H1 (cell line): ENCODE results near the gene CCDC91.

ENCODE experiments used
- BCL11A ChIP-seq, 2 experiments: IDR thresholded peaks; one replicate each; pipeline ENCODE4 v1.6.1; 2011; ENCODE audit warnings: low read depth in 2 of 2, low read length in 2 of 2, mild to moderate bottlenecking in 2 of 2
- CREB1 ChIP-seq: IDR thresholded peaks from 2 replicates; pipeline ENCODE4 v1.6.1; 2012; ENCODE audit warnings: inconsistent platforms
- POLR2A ChIP-seq, 2 experiments: IDR thresholded peaks; 1 replicate in 1 of 2; 2 replicates in 1 of 2; pipeline ENCODE4 v1.6.1; 2011; ENCODE audit warnings: low read depth in 2 of 2, low read length in 2 of 2, mild to moderate bottlenecking in 2 of 2; ENCODE audit errors: control extremely low read depth in 1 of 2
- TAF1 ChIP-seq: IDR thresholded peaks from 2 replicates; pipeline ENCODE4 v1.6.1; 2011; ENCODE audit warnings: mild to moderate bottlenecking, low read depth, low read length
- TF ChIP-seq, protein P1 (sequence below), 3 experiments: IDR thresholded peaks; 1 replicate in 2 of 3; 2 replicates in 1 of 3; pipeline versions ENCODE4 v1.5.1 to v1.6.1; 2011; ENCODE audit warnings: low read length in 3 of 3, mild to moderate bottlenecking in 3 of 3, inconsistent platforms in 2 of 3, low read depth in 1 of 3, moderate library complexity in 1 of 3; ENCODE audit not compliant: insufficient read depth in 1 of 3; ENCODE audit errors: control extremely low read depth in 1 of 3

DNA sequence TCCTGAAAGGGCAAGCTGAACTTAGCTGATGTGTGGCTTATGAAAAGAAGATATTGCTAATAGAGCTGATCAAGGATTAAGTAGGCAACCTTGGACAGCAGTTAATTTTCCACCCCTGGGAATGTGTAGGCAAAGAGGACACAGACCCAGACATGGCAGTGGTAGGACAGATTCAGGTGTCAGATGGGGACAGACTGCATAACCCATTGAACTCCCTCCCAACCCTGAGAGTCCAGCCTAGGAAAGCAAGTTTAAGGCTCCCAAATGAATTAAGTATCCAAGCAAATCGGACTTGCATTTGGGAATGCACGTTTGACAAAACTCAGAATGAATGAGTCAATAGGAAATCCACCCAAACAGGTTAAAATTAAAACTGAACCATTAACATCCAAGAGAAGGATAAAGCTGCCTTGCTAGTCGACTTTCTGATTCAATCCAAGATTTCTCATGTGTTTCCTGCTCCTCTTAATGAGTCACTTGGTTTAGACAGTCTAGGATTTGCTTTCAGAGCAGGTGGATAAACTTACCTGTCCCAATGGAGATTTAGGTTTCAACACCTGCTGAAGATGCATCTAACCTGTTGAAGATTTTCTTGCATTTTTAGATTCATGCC is 385.4 kb downstream of the CCDC91 start:
- TF ChIP-seq CREB1: no peak
- TF ChIP-seq, protein P1, sequence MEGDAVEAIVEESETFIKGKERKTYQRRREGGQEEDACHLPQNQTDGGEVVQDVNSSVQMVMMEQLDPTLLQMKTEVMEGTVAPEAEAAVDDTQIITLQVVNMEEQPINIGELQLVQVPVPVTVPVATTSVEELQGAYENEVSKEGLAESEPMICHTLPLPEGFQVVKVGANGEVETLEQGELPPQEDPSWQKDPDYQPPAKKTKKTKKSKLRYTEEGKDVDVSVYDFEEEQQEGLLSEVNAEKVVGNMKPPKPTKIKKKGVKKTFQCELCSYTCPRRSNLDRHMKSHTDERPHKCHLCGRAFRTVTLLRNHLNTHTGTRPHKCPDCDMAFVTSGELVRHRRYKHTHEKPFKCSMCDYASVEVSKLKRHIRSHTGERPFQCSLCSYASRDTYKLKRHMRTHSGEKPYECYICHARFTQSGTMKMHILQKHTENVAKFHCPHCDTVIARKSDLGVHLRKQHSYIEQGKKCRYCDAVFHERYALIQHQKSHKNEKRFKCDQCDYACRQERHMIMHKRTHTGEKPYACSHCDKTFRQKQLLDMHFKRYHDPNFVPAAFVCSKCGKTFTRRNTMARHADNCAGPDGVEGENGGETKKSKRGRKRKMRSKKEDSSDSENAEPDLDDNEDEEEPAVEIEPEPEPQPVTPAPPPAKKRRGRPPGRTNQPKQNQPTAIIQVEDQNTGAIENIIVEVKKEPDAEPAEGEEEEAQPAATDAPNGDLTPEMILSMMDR (IDR thresholded peaks at IDR 0.05; ENCODE audit: control extremely low read depth in 1 of 3, insufficient read depth in 1 of 3, low read depth in 1 of 3, low read length in 3 of 3): no peak
- no peak for TF ChIP-seq BCL11A (IDR thresholded peaks at IDR 0.05; ENCODE audit: low read depth in 2 of 2, low read length in 2 of 2)
- no peak for TF ChIP-seq TAF1
- TF ChIP-seq POLR2A (IDR thresholded peaks at IDR 0.05; ENCODE audit: control extremely low read depth in 1 of 2, low read depth in 2 of 2, low read length in 2 of 2): no peak
